ENCODE measurements around the gene UBE2D2. TPM values are rescaled to one million over a fixed set of nuclear protein-coding genes. Genes with fewer than 3 reads are reported as not detected.
A peak's percentile ranks its signal among the peaks of the same experiment; 100 is the strongest.
"Not testable (repeated sequence)": the region's sequence is repeated elsewhere in the genome, so short reads cannot be mapped to it uniquely, and the experiment has no call there.

Gene UBE2D2
- total RNA-seq, 1 donor from 2014 or later, result 152 TPM

DNA sequence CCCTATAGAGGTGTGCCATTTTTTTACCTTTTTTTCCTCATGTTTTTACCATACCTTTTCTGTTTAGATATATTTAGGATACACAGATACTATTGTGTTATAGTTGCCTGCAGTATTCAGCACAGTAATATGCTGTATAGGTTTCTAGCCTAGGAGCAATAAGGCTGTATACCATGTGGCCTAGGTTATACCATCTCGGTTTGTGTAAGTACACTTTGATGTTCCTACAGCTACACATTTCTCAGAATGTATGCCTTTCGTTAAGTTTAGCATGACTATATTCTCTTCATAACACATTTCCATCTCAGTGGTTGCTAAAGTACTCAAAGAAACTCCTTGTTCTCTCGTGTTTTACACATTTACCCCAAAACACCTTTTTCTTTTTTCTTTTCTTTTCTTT is 23.0 kb downstream of the UBE2D2 start:
- ChIA-PET POLR2A (no interaction called here), CTCF (no interaction called here)
- DNase-seq (no peak), ATAC-seq (ENCODE audit: low read depth) (no peak)
- Mint-ChIP-seq H3K27ac (no peak overlapping the region), H3K4me1 (peaks cover 65% of the 10 kb centered on the region), H3K4me3 (no peak overlapping the region), H3K27me3 (no peaks in the 10 kb centered on the region), H3K9me3 (no peaks in the 10 kb centered on the region), H3K36me3 (ENCODE audit: low read depth) (peaks cover 46% of the 10 kb centered on the region)
- intact Hi-C loops (cut with micrococcal nuclease), result no loop called here
- TF ChIP-seq, protein P1, sequence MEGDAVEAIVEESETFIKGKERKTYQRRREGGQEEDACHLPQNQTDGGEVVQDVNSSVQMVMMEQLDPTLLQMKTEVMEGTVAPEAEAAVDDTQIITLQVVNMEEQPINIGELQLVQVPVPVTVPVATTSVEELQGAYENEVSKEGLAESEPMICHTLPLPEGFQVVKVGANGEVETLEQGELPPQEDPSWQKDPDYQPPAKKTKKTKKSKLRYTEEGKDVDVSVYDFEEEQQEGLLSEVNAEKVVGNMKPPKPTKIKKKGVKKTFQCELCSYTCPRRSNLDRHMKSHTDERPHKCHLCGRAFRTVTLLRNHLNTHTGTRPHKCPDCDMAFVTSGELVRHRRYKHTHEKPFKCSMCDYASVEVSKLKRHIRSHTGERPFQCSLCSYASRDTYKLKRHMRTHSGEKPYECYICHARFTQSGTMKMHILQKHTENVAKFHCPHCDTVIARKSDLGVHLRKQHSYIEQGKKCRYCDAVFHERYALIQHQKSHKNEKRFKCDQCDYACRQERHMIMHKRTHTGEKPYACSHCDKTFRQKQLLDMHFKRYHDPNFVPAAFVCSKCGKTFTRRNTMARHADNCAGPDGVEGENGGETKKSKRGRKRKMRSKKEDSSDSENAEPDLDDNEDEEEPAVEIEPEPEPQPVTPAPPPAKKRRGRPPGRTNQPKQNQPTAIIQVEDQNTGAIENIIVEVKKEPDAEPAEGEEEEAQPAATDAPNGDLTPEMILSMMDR (IDR thresholded peaks at IDR 0.05), result no peak

DNA sequence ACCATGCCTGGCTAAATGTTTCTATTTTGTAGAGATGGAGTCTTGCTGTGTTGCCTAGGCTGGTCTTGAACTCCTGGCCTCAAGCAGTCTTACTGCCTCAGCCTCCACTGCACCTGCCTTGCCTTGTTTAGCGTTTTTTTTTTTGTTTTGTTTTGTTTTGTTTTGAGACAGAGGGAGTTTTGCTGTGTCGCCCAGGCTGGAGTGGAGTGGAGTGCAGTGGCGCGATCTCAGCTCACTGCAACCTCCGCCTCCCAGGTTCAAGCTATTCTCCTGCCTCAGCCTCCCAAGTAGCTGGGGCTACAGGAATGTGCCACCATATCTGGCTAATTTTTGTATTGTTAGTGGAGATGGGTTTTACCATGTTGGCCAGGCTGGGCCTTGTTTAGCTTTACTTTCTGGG is 27.0 kb downstream of the UBE2D2 start:
- Mint-ChIP-seq H3K4me1 (peaks cover 76% of the 10 kb centered on the region), H3K36me3 (ENCODE audit: low read depth) (peaks cover 49% of the 10 kb centered on the region)
- DNase-seq; intact Hi-C loops (cut with micrococcal nuclease); H3K27me3 Mint-ChIP-seq; H3K9me3 Mint-ChIP-seq; H3K27ac Mint-ChIP-seq; ATAC-seq (ENCODE audit: low read depth); H3K4me3 Mint-ChIP-seq: not testable (repeated sequence)
- ChIA-PET CTCF (interaction anchor here (1.7 kb wide), 1 partner anchor 13 kb away, joined by 5 read pairs; no protein-coding TSS in a partner anchor), POLR2A (interaction anchor here (0.6 to 1.4 kb wide), 4 partner anchors 17 to 66 kb away, joined by 4 to 5 read pairs (median 4); partner anchors contain the start of gene UBE2D2)

DNA sequence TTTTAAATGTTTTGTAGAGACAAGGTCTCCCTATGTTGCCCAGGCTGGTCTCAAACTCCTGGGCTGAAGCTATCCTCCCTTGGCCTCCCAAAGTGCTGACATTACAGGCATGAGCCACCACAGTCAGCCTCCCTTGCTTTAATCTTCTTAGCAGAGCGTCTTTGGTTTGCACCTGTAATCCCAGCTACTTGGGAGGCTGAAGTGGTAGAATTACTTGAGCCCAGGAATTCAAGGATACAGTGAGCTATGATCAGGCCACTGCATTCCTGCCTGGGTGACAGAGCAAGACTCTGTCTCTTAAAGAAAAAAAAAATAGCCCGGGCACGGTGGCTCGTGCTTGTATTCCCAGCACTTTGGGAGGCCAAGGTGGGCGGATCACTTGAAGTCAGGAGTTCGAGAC is 27.8 kb downstream of the UBE2D2 start:
- Mint-ChIP-seq H3K4me3 (no peak overlapping the region), H3K9me3 (no peaks in the 10 kb centered on the region), H3K27ac (peak overlapping the region; percentile 39), H3K27me3 (no peaks in the 10 kb centered on the region), H3K36me3 (ENCODE audit: low read depth) (peaks cover 44% of the 10 kb centered on the region), H3K4me1 (peaks cover 76% of the 10 kb centered on the region)
- DNase-seq, result no peak
- CTCF ChIA-PET, result interaction anchor here (0.7 to 1.7 kb wide), 2 partner anchors 14 to 45 kb away, joined by 3 to 5 read pairs; no protein-coding TSS in a partner anchor
- POLR2A ChIA-PET, result interaction anchor here (0.6 to 1.4 kb wide), 3 partner anchors 16 to 66 kb away, joined by 4 to 5 read pairs (median 4); partner anchors contain the start of gene UBE2D2
- TF ChIP-seq, protein P1 (IDR thresholded peaks at IDR 0.05), result no peak
- no peak for ATAC-seq (ENCODE audit: low read depth)
- intact Hi-C loops (cut with micrococcal nuclease), result no loop called here

DNA sequence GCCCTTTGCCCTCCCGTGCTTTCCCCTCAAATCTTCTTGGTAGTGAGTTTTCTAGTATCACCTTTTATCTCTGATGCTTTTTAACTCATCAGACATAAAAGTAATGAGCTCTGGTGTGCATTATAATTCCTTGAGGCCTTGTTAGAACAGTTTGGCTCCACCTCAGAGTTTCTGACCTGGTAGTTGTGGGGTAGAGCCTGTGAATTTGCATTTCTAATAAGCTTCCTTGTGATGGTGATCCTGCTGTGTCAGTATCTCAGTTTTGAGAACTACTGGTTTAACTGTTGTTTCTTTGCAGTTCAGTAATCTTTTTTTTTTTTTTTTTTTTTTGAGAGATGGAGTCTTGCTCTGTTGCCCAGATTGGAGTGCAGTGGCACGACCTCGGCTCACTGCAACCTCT is 31.1 kb downstream of the UBE2D2 start:
- ATAC-seq (ENCODE audit: low read depth), result peak; percentile 71
- POLR2A ChIA-PET, result interaction anchor here (0.5 to 2.2 kb wide), 11 partner anchors 16 to 203 kb away, joined by 3 to 11 read pairs (median 5); partner anchors contain the start of gene UBE2D2
- H3K27me3 Mint-ChIP-seq, result no peaks in the 10 kb centered on the region
- peaks cover 74% of the 10 kb centered on the region for H3K4me1 Mint-ChIP-seq
- TF ChIP-seq, protein P1 (IDR thresholded peaks at IDR 0.05), result no peak
- H3K4me3 Mint-ChIP-seq, result peak overlapping the region; percentile 35
- no peak for DNase-seq
- H3K9me3 Mint-ChIP-seq, result no peaks in the 10 kb centered on the region
- H3K27ac Mint-ChIP-seq, result peak overlapping the region; percentile 79
- intact Hi-C loops (cut with micrococcal nuclease), result loop anchor here (2.0 kb wide), 1 partner anchor 17 kb away; no protein-coding TSS in a partner anchor
- H3K36me3 Mint-ChIP-seq (ENCODE audit: low read depth), result peaks cover 29% of the 10 kb centered on the region
- CTCF ChIA-PET, result no interaction called here

DNA sequence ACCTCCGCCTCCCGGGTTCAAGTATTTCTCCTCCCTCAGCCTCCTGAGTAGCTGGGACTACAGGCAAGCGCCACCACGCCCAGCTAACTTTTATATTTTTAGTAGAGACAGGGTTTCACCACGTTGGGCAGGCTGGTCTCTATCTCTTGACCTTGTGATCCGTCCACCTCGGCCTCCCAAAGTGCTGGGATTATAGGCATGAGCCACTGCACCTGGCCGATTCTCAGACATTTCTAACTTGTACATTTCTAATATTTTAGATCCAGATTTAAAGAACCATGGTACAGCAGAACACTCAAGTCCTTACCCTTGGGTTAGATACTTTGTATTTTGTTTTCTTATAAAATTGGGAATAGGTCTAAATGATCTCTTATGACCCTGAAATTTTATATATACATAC is 31.9 kb downstream of the UBE2D2 start:
- peaks cover 74% of the 10 kb centered on the region for H3K4me1 Mint-ChIP-seq
- H3K9me3 Mint-ChIP-seq; ATAC-seq (ENCODE audit: low read depth); H3K27me3 Mint-ChIP-seq; CTCF ChIA-PET; H3K4me3 Mint-ChIP-seq; DNase-seq: not testable (repeated sequence)
- POLR2A ChIA-PET, result interaction anchor here (0.6 to 2.2 kb wide), 7 partner anchors 15 to 154 kb away, joined by 3 to 11 read pairs (median 5); partner anchors contain the start of gene UBE2D2
- peaks cover 26% of the 10 kb centered on the region for H3K36me3 Mint-ChIP-seq (ENCODE audit: low read depth)
- H3K27ac Mint-ChIP-seq, result peak overlapping the region; percentile 79
- intact Hi-C loops (cut with micrococcal nuclease), result loop anchor here (2.0 kb wide), 1 partner anchor 18 kb away; no protein-coding TSS in a partner anchor

DNA sequence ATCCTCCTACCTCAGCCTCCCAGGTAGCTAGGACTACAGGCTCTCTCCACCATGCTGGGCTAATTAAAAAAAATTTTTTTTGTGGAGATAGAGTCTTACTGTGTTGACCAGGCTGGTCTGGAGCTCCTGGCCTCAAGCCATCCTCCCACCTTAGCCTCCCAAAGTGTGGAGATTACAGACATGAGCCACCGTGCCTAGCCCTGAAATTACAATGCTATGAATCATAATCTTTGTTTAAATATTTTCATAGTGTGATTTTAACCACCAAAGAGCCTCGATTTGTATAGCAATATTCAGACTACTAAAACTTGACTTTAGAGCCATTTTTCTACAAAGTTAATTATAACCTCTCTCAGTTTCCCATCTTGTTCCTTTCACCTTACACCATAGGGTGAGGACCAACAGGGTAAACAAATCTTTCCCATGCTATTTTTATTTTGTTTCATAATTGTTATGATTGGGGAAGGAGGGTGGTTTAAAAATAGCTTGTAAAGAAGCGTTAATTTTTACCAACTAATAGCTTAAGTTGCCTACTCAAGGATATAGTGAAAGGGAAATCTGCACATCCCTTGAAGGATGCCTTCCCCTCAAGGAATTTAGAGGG is 32.7 kb downstream of the UBE2D2 start:
- Mint-ChIP-seq H3K4me1 (peaks cover 72% of the 10 kb centered on the region), H3K4me3 (no peak overlapping the region), H3K27ac (no peak overlapping the region), H3K36me3 (ENCODE audit: low read depth) (peaks cover 23% of the 10 kb centered on the region), H3K27me3 (no peaks in the 10 kb centered on the region), H3K9me3 (no peaks in the 10 kb centered on the region)
- TF ChIP-seq, protein P1 (IDR thresholded peaks at IDR 0.05), result no peak
- intact Hi-C loops (cut with micrococcal nuclease), result loop anchor here (2.0 kb wide), 1 partner anchor 19 kb away; no protein-coding TSS in a partner anchor
- ChIA-PET POLR2A (no interaction called here), CTCF (no interaction called here)
- ATAC-seq (ENCODE audit: low read depth) (no peak), DNase-seq (no peak)

Data from activated B cell treated with CpG ODN at 0.5 μM for 24 hours (primary cell).